ENCODE measurements around the gene FGD4.

GRCh38 chr12:32536000-32536345 lies 136.6 kb downstream of the FGD4 start:
- TF ChIP-seq POLR2A (IDR thresholded peaks at IDR 0.05) (no peak), CTCF (IDR thresholded peaks at IDR 0.05) (no peak), POLR2AphosphoS5 (IDR thresholded peaks at IDR 0.05) (no peak)
